Measurements from ENCODE around the gene DOK7. TPM values are rescaled to one million over a fixed set of nuclear protein-coding genes. Genes with fewer than 3 reads are reported as not detected.

The DOK7 gene
- total RNA-seq, 6 experiments from 2014 or later = 0.73 to 2.4 (median 1.5) TPM

DNA sequence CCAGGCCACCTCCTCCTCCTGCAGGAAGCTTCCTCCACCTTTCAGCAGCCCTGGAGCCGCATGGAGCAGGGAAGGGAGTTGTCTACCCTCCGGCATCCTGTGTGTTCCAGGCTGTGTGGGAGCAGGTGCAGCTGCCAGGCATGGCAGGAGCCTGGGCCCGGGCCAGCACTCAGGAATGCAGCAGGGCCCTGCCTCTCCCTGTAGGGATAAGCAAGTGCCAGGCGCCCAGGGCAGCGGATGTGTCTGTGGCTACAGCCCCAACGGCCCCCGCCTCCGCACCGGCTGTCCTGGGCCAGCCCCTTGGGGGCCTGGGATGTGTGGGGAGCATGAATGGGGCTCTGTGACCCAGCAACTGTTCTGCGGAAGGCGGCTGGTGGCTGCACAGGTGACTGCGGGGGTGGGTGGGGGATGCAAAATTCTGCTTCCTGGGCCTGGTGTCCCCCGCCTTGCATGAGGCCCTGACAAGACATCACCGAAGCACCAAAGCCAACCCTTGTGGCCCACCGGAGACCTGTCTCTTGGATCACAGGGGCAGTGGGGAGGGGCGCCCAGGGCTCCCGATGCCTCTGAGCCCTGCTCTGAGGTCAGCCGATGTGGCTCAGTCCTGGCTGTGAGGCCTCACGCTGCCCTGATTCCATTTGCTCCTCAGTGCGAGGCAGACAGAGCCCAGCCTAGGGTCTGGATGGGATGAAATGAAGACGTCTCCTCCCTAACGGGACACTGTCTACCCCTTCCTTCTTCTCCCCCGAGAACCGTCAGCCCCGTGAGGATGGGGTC, 1.4 kb upstream of the DOK7 start:
- 72% methylated on average over 2 of the region's 25 CpGs for WGBS (ENCODE audit: insufficient coverage, low coverage, low lambda C conversion rate, missing lambda C conversion rate)

DNA sequence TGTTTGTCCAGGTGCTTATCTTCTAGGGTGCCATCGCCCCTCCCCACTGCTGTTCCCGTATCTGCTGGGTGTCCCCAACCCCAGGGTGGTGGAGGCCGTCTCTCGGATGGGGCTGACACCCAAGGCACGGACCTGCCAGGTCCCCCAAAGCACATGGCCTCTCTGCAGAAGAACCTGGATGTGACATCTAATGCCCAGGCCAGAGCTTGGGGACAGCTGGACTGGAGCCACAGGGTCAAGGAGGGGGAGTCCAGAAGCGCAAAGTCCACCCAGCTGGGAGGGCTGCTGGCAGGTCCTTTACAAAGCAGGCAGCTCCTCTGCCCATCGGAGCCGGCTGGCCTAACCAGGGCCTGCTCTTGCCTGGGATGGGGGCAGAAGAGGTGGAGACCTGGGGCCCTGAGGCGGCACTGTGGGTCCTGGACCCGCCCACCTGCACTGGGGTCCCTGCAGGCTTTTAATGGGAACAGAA, 751 bp upstream of the DOK7 start:
- H3K27ac ChIP-seq = no peak overlapping the region
- peak; percentile 60 to 79 (median 77) for DNase-seq
- H3K36me3 ChIP-seq = no peaks in the 10 kb centered on the region

More for the DNA sequence above, 1.4 kb upstream of the DOK7 start:
- DNase-seq (peak; percentile 86 to 88 (median 87)), ATAC-seq (peak; percentile 84 to 91 (median 85))
- H3K27ac ChIP-seq = no peak overlapping the region
- intact Hi-C loops (cut with DNase I) = no loop called here
- H3K4me1 ChIP-seq = peaks cover 0 to 17% (median 6%) of the 10 kb centered on the region in 4 donors
- H3K4me3 ChIP-seq = no peak overlapping the region
- TF ChIP-seq, protein P1, sequence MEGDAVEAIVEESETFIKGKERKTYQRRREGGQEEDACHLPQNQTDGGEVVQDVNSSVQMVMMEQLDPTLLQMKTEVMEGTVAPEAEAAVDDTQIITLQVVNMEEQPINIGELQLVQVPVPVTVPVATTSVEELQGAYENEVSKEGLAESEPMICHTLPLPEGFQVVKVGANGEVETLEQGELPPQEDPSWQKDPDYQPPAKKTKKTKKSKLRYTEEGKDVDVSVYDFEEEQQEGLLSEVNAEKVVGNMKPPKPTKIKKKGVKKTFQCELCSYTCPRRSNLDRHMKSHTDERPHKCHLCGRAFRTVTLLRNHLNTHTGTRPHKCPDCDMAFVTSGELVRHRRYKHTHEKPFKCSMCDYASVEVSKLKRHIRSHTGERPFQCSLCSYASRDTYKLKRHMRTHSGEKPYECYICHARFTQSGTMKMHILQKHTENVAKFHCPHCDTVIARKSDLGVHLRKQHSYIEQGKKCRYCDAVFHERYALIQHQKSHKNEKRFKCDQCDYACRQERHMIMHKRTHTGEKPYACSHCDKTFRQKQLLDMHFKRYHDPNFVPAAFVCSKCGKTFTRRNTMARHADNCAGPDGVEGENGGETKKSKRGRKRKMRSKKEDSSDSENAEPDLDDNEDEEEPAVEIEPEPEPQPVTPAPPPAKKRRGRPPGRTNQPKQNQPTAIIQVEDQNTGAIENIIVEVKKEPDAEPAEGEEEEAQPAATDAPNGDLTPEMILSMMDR (IDR thresholded peaks at IDR 0.05) = no peak
- TF ChIP-seq POLR2A (IDR thresholded peaks at IDR 0.05) = no peak
- no peaks in the 10 kb centered on the region for H3K9me3 ChIP-seq
- H3K27me3 ChIP-seq = no peaks in the 10 kb centered on the region
- H3K36me3 ChIP-seq = no peaks in the 10 kb centered on the region

DNA sequence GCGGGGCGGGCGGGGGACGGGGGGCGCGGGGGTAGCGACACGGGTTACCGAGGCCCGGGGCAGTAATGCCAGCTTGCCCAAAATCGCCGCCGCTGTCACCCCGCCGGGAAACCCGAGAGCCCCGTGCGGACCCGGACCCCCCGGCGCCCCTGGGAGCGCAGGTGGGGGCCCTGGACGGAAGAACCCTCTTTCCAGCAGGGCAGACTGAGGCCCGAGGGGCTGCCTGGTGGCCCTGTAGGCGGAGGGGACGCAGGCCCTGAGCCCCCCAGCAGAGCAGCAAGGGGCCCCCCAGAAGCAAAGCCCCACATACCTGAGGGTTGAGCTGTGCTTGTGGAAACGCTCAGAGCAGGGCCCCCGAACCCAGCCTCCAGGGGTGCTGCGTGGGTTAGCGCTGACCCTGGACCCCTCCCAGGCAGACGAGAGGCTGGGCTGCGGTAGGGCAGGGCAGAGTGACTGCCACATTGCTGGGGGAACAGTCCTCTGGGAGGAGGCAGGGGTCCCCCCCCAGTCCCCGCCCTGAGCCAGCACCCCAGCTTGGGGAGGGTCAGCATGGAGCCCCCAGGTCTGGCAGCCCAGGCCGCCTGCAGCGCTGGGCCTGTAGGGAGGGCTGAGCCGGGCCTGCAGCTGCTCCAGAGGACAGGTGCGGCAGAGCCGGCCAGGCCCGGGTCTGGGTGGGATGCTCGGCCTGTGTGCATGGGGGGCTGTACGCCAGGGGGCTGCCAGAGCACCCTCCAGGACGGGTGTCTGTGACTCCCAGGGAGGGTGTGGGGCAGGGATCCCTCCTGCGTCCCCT, 646 bp downstream of the DOK7 start:
- Histone ChIP-seq H3K4me1 (peaks cover 0 to 17% (median 6%) of the 10 kb centered on the region in 4 donors), H3K27ac (no peak overlapping the region), H3K36me3 (no peaks in the 10 kb centered on the region), H3K9me3 (no peaks in the 10 kb centered on the region), H3K27me3 (no peaks in the 10 kb centered on the region), H3K4me3 (peak overlapping the region; percentile 31 to 52 (median 46))
- TF ChIP-seq, protein P1 (IDR thresholded peaks at IDR 0.05) = no peak
- TF ChIP-seq POLR2A (IDR thresholded peaks at IDR 0.05) = no peak
- intact Hi-C loops (cut with DNase I) = no loop called here
- 73% methylated on average over 2 of the region's 43 CpGs for WGBS (ENCODE audit: insufficient coverage, low coverage, low lambda C conversion rate, missing lambda C conversion rate)
- DNase-seq (peak in 1 of 3 donors; percentile 16), ATAC-seq (no peak)

More for the DNA sequence above, 751 bp upstream of the DOK7 start:
- Histone ChIP-seq H3K4me1 (peaks cover 0 to 17% (median 6%) of the 10 kb centered on the region in 4 donors), H3K4me3 (no peak overlapping the region), H3K9me3 (no peaks in the 10 kb centered on the region), H3K27me3 (no peaks in the 10 kb centered on the region)
- intact Hi-C loops (cut with DNase I) = no loop called here
- TF ChIP-seq, protein P1 (IDR thresholded peaks at IDR 0.05) = no peak
- no peak for TF ChIP-seq POLR2A (IDR thresholded peaks at IDR 0.05)
- 93% methylated on average over 2 of the region's 10 CpGs for WGBS (ENCODE audit: insufficient coverage, low coverage, low lambda C conversion rate, missing lambda C conversion rate)
- ATAC-seq = peak; percentile 47 to 74 (median 64)

DNA sequence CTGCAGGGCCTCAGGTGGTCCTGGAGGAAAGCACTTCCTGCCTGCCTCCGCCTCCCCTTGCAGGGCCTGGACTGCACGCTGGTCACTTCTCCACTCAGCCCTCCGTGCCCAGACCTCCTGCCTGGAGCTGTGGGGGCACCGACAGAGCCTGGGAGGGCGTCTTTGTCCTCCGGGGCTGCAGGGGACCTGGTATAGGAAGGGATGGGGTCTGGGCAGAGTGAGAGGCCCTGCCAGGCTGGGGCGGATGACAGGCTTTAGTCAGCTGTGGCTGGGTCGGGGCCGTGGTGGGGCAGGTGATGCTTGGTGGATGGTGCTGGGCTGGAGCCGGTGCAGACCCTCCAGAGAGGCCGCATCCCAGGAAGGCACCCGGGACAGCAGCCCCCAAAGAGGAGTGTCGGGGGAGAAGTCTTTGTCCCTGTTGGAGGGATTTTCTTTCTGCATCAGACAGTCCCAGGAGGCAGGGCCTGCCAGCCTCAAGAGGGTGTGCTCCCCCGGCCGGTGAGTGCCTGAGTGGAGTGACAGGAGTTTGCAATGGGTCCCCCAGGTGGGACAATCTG, 1.3 kb downstream of the DOK7 start:
- DNase-seq = peak in 1 of 3 donors; percentile 5

More for the DNA sequence above, 1.3 kb downstream of the DOK7 start:
- Histone ChIP-seq H3K36me3 (no peaks in the 10 kb centered on the region), H3K4me1 (peaks cover 0 to 17% (median 6%) of the 10 kb centered on the region in 4 donors), H3K9me3 (no peaks in the 10 kb centered on the region), H3K27me3 (no peaks in the 10 kb centered on the region), H3K4me3 (no peak overlapping the region), H3K27ac (no peak overlapping the region)
- intact Hi-C loops (cut with DNase I) = no loop called here
- no peak for ATAC-seq
- 100% methylated on average over 1 of the region's 15 CpGs for WGBS (ENCODE audit: insufficient coverage, low coverage, low lambda C conversion rate, missing lambda C conversion rate)
- no peak for TF ChIP-seq POLR2A (IDR thresholded peaks at IDR 0.05)
